HG02642 (cell line): Measurements from ENCODE around the gene B9D2.
"Not testable (repeated sequence)": the region's sequence is repeated elsewhere in the genome, so short reads cannot be mapped to it uniquely, and the experiment has no call there.

ENCODE experiments used
- ATAC-seq: cut with Tn5 transposase; IDR thresholded peaks from one replicate; pipeline ENCODE4 v1.9.1; 2021; ENCODE audit warnings: mild to moderate bottlenecking; ENCODE audit not compliant: unreplicated experiment, poor library complexity

Gene B9D2

GRCh38 chr19:41356984-41357739, 6.8 kb downstream of the B9D2 start:
- no peak for ATAC-seq

GRCh38 chr19:41355802-41356201, 8.1 kb downstream of the B9D2 start:
- no peak for ATAC-seq

- ATAC-seq: no peak
Observed at GRCh38 chr19:41355035-41355434, 8.9 kb downstream of the B9D2 start.

GRCh38 chr19:41354343-41354953, 9.5 kb downstream of the B9D2 start:
- no peak for ATAC-seq

GRCh38 chr19:41353466-41354342, 10.2 kb downstream of the B9D2 start, which contains the start of gene TGFB1:
TGFB1 (minus strand) TSS chr19:41353922; CDS start chr19:41353044, 878 bp downstream.
- peak; percentile 53 for ATAC-seq

GRCh38 chr19:41352609-41353465, 11.1 kb downstream of the B9D2 start:
- ATAC-seq: peak; percentile 18

- no peak for ATAC-seq
Observed at GRCh38 chr19:41352279-41352608, 11.7 kb downstream of the B9D2 start.

GRCh38 chr19:41351339-41352245, 12.4 kb downstream of the B9D2 start:
- peak; percentile 36 for ATAC-seq

GRCh38 chr19:41350735-41351338, 13.1 kb downstream of the B9D2 start:
- ATAC-seq: no peak

- not testable (repeated sequence) for ATAC-seq
Observed at GRCh38 chr19:41346916-41347315, 17.0 kb downstream of the B9D2 start.

- ATAC-seq: no peak
Observed at GRCh38 chr19:41344162-41344561, 19.8 kb downstream of the B9D2 start.

GRCh38 chr19:41341669-41342490, 22.1 kb downstream of the B9D2 start:
- no peak for ATAC-seq

GRCh38 chr19:41339936-41340335, 24.0 kb downstream of the B9D2 start:
- no peak for ATAC-seq

GRCh38 chr19:41335467-41335866, 28.5 kb downstream of the B9D2 start:
- no peak for ATAC-seq

- ATAC-seq: no peak
Observed at GRCh38 chr19:41334793-41335192, 29.2 kb downstream of the B9D2 start.

- no peak for ATAC-seq
Observed at GRCh38 chr19:41332468-41332867, 31.5 kb downstream of the B9D2 start.

- ATAC-seq: no peak
Observed at GRCh38 chr19:41332000-41332399, 31.9 kb downstream of the B9D2 start.
